H1 (cell line): ENCODE measurements around the gene BAZ2B. TPM values are rescaled to one million over a fixed set of nuclear protein-coding genes. Genes with fewer than 3 reads are reported as not detected.

Experiments used
- polyA plus RNA-seq, 7 experiments: library from polyadenylated mRNA; depleted of rRNA in 3 of 7; stranded (reverse) in 5 of 7; unstranded in 2 of 7; fragments of >200 nt in 5 of 7; fragments of 200-250 nt in 2 of 7; gene quantifications; 1 replicate in 5 of 7; 2 replicates in 1 of 7; 4 replicates in 1 of 7; pipeline versions ENCODE4 v1.2.1 to v1.2.3, GENCODE V29; 2011 to 2013; ENCODE audit warnings: missing spikeins in 2 of 7, mixed read lengths in 2 of 7
- total RNA-seq: library from RNA; stranded (reverse); fragmentation: NEBNext Ultra II Directional; extraction: Animal tissue kit (Norgen Biotek cat#: 25700); gene quantifications from 2 replicates; pipeline ENCODE4 v1.2.1, GENCODE V29; 2021
- TF ChIP-seq, protein P1 (sequence below): IDR thresholded peaks from 2 replicates; pipeline ENCODE4 v1.6.1; 2012; ENCODE audit warnings: low read length, inconsistent platforms

Gene BAZ2B
- total and polyA plus RNA-seq, 2 of the 8 experiments (the other 6 are each of a cell fraction or from before 2014, with no cell fraction given) = 15.2 to 46.3 TPM

DNA sequence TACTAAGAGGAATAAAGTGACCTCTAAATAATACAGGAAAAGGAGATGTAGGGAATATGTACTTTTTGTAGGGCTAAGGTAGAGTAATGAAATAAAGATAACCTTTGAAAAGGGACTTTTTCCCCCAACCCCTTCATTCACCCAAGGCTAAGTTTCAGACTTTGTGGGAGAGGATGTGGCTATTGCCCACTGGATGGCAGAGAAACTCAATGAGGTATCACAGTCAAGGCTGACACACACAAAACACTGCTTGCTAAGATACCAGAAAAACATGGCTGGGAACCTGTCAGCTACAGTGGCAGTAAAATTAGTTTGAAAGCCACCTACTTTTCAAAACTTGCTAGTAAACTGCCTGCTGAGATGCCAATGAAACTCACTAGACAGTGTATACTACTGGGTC is 171.0 kb downstream of the BAZ2B start (continued):
- TF ChIP-seq, protein P1, sequence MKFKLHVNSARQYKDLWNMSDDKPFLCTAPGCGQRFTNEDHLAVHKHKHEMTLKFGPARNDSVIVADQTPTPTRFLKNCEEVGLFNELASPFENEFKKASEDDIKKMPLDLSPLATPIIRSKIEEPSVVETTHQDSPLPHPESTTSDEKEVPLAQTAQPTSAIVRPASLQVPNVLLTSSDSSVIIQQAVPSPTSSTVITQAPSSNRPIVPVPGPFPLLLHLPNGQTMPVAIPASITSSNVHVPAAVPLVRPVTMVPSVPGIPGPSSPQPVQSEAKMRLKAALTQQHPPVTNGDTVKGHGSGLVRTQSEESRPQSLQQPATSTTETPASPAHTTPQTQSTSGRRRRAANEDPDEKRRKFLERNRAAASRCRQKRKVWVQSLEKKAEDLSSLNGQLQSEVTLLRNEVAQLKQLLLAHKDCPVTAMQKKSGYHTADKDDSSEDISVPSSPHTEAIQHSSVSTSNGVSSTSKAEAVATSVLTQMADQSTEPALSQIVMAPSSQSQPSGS = no peak
